GM12892 (cell line): Measurements from ENCODE around the gene LMO4. TPM values are rescaled to one million over a fixed set of nuclear protein-coding genes. Genes with fewer than 3 reads are reported as not detected.

Experiments used
- DNase-seq: peaks from one replicate; pipeline ENCODE4 v3.0.0; 2011; ENCODE audit not compliant: insufficient read length
- FAIRE-seq: peaks from 2 replicates; lab custom pipeline; 2011; peaks lifted over from hg19 to GRCh38; lab: Jason Lieb, UNC
- POLR2A ChIP-seq: IDR thresholded peaks from 2 replicates; pipeline ENCODE4 v1.6.1; 2011; ENCODE audit warnings: low read depth, low read length, control low read depth
- POLR2AphosphoS5 ChIP-seq: IDR thresholded peaks from 2 replicates; pipeline ENCODE4 v1.6.1; 2011; ENCODE audit warnings: low read depth, low read length, control low read depth
- TAF1 ChIP-seq: IDR thresholded peaks from 2 replicates; pipeline ENCODE4 v1.6.1; 2011; ENCODE audit warnings: low read depth, mild to moderate bottlenecking, control low read depth, low read length, borderline replicate concordance
- polyA plus RNA-seq: library from polyadenylated mRNA; unstranded; fragments of >200 nt; gene quantifications from one replicate; pipeline ENCODE4 v1.2.1, GENCODE V29; 2012; ENCODE audit warnings: missing spikeins, inconsistent platforms; ENCODE audit not compliant: missing spikeins

Gene LMO4, protein sequence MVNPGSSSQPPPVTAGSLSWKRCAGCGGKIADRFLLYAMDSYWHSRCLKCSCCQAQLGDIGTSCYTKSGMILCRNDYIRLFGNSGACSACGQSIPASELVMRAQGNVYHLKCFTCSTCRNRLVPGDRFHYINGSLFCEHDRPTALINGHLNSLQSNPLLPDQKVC
- polyA plus RNA-seq: 17.0 TPM

DNA sequence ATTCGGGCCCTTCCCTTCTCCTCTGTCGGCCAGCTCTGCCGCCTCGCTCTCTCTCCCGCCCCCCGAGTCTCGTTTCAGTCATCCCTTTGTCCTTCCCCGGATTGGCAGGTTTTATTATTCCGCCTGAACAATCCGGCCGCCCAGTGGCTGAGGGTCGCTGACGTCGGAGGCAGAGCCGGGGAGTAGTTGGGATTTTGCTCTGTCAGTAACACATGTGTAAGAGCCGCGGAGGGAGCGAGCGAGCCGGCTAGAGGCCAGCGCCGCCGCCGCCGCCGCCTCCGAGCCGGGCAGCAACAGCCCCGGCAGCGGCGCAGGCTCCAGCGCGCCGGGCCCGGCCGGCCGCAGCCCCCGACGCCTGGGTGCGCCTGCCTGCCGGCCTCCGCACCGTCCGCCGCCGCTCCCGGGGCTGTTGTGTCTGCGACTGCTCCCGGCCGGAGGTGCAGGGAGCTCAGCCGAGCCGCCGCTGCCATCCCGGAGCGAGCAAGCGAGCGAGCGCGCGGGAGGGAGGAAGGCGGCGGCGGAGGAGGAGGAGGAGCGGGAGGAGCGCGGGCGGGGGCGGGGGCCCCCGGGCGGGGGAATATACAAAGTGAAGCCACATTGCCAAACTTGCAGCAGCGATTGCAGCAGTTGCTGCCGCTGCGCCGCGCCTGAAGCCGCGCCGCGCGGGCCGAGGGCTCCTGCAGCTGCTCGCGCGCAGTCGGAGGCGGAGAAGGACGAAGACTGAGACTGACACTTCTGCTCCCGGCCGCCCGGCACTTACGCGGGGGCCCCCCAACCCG lies at the start of gene LMO4:
LMO4 (plus strand) TSS at position 609 of the 779 bp plus-strand sequence. CDS start 3,136 bp downstream, outside the sequence.
- DNase-seq (peak; percentile 67), FAIRE-seq (peak; percentile 92)
- TF ChIP-seq POLR2A: peak; percentile 62; the same call in 1 of the 2 replicates
- peak; percentile 63; the same call in 1 of the 2 replicates for TF ChIP-seq TAF1
- no peak for TF ChIP-seq POLR2AphosphoS5

DNA sequence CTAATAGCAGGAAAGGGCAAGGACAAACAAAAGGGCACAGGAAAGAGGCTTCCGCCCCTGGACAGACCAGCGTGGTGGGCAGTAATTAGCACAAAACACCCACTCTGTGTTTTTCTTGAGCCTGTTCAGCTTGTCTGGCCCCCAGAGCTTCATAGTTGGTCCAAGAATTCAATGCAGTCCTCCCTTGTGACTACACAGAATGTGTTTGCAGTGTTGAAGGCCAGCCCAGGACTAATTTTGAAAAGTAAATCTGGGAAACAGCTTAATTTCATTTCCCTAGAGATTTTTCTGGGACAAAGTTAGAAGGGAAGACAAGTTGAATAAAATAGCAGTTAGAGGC lies 49.2 kb upstream of the LMO4 start:
- DNase-seq: no peak
- FAIRE-seq: no peak
- TF ChIP-seq POLR2A (no peak), TAF1 (no peak), POLR2AphosphoS5 (no peak)

DNA sequence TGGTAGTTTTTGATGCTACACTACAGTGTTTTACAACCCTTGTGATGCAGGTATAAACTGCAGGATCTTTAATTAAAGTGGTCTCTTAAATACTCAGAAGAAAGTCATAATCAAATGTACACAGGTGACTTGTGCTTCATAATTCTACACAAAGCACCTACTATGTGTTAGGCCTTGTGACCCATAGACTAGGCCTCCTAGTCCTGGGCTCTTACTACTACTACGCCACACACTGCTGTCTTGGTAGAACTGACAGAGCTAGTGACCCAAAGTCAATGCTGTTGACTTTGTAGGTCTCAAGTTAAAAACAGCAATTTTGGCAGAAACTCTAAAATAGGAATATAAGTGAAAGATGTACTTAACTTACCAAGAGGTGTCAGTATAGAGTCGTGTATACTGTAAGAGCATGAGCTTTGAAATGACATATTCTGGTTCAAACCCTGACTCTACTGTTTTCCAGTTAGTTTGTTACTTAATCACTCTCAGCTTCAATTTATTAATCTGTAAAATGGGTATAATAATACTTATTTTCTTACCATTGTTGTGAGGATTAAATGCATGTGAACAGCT lies 48.6 kb upstream of the LMO4 start:
- no peak for FAIRE-seq
- no peak for DNase-seq

DNA sequence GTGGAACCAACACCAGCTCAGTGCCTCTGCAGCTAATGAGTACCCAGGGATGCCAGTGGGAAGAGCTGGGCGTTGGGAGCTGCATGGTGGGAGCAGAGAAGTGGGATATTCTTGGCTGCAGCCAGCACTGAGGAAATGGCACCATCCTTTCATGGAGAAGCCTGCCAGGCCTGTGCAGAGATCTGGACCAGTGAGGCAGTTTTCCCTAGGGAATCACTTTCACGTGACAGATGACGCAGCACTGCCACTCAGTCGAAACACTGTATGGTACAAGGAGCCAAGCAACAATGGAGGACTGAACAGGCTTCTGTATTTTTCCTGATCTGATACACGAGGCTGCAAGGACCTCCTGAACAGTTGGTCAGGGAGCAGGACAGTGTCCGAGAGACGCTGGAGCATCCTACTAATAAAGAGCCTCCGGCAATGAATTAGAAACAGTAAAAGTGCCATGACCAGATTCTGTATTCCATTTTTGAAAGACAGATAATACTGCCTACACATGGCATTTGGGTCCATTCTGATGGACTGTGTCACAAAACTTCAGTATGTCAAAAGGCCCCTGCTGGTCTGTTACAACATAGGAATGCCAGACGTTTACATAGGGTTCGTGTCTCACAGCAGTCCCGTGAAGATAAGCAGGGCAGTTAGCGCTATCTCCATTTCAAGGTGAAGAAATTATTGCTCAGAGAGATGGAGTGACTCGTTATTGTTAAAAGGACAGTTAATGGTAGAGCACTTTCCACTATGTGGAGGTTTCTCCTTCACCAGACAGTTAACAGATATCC lies 44.0 kb upstream of the LMO4 start:
- DNase-seq (no peak), FAIRE-seq (no peak)
- no peak for TF ChIP-seq POLR2AphosphoS5

More for the DNA sequence above, 48.6 kb upstream of the LMO4 start:
- TF ChIP-seq TAF1 (no peak), POLR2A (no peak), POLR2AphosphoS5 (no peak)

DNA sequence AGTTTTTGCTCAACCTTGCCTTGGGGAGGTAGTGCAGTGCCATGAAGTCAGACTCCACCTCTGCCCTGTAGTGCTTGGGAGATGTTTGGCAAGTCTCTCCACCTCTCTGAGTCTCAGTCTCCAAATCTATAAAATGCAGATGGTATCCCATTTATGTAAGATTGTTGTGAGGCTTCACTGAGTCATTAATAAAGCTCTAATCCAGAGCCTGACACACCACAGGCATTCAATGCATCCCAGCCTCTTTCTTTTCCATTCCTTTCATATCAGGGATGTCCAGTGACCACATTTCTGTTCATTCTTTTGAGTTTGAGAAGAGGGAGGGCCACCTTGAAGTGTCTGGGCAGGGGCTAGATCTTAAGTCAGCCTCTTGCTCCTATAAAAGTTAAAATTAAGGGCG lies 37.6 kb upstream of the LMO4 start:
- FAIRE-seq: no peak
- TF ChIP-seq POLR2A: no peak
- TF ChIP-seq TAF1: no peak
- TF ChIP-seq POLR2AphosphoS5: no peak
- no peak for DNase-seq

DNA sequence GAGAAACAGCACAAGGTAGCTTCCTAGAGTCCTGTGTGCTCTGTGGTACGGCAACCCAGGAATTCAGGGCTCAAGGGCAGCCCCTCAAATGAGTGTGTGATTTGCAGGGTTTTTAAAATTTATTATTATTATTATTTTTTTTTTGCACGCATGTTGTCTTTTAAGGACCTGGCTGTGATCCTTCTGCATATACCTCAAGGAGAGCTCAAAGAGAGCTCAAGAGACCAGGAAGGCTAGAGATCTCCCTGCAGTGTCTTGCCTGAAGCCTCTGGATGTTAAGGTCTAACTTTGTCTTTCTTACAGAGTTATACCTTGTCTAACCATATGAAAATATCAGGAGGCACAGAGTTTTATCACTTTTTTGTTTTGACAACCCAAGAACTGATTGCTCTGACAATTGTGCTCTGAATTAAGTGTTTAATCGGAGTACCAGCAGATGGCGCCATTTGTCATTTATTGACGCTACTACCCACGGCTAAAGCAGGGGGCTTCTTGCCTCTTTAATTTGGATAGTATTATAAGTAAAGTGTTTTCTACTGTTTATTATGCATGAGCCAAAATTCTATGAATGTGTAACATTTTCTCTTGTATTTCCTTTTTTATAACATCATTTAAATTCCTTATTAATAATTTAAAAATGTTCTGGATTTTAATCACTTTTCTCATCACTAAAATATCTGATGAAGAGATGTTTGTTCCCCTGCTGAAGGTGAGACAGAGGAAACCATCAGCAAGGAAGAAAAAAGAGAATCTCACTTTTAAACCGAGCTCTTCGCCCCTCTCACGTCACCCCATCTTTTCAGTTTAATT lies 35.8 kb upstream of the LMO4 start:
- DNase-seq (no peak), FAIRE-seq (peak; percentile 82)
- TF ChIP-seq POLR2A (no peak), TAF1 (no peak), POLR2AphosphoS5 (no peak)

DNA sequence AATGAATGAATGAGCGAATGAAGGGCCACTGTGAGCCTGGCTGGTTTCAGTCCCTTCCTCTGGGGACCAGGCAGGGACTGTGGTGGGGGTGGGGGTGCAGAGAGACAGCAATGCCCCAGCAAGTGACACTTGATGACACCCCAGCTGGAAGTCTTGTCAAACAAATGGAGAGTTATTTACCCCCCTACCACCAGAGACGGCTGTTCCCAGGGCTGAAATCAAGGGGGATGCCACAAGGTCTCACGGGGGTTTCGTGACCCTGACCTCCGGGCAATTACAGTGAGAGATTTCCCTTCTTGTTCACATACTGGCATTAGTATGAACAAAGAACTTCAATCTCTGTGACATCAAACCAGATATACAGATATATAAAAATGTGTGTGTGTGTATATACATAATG lies 34.0 kb upstream of the LMO4 start:
- DNase-seq: no peak
- FAIRE-seq: no peak
- no peak for TF ChIP-seq POLR2AphosphoS5
- TF ChIP-seq TAF1: no peak
- TF ChIP-seq POLR2A: no peak

DNA sequence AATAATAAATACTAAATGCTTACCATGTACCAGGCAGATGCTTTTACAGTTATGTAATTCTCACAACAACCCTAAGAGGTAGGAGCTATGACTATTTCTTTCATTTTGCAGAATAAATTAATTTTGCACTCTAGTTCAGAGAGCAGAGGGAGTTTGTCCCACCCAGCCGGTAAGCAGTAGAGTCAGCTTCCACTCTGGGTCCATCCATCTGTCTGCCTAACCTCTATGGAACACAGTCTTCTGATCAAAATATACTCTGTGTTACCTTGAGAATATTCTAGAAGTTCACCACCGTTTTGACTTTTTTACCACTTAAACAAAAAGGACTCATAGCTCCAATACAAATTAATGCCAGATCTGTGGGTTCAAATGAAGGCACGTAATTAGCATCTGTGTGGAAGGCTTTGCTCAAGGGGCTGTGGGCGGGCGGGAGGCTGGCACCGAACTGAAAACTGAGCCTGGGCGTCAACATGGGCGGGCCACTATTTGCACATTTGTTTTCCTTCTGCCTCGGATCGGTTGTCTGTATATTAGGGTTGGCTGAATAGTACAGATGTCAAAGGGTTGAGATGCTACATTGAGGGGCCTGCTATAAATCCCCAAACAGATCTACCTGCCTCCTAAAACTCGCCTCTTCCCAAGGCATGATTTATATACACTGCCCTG lies 33.1 kb upstream of the LMO4 start:
- FAIRE-seq: no peak
- TF ChIP-seq POLR2AphosphoS5 (no peak), TAF1 (no peak), POLR2A (no peak)
- no peak for DNase-seq

DNA sequence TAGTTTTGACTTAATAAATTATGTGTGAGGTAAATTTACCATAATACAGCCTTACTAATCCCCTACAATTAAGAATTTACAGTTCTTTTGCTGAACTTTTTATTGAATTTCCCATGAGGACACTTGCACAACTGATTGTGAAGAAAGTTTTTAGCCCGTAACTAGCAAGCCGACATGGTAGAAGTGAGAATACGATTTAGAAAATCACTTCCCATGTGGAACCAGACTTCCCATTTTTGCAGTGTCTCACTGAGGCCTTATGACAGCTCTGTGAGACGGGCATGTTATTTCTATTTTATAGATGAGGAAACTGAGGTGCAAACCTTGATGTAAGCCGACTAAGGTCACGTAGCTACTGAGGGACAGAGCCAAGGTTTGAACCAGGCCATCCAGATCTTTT lies 32.5 kb upstream of the LMO4 start:
- FAIRE-seq (no peak), DNase-seq (no peak)
- TF ChIP-seq POLR2AphosphoS5: no peak
- TF ChIP-seq POLR2A: no peak
- TF ChIP-seq TAF1: no peak

DNA sequence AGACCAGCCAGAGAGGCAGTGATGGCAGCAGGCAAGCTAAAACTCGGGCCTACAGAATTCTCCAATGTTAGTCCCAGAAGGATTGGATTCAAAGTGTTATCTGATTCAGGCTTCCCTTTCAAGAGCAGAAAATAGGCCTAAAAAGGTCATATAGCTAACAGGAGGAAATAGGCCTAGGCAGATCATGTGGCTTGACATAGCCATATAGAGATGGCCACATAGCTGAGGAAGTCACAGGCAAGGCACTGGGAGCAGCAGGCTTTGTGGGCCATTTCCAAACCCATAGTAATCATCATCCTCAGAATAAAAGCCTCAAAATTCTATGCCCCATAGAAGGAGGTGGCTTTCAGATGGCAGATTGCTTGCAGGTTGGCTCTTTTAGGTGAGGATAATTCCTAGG lies 29.0 kb upstream of the LMO4 start:
- no peak for TF ChIP-seq TAF1
- DNase-seq (no peak), FAIRE-seq (no peak)

DNA sequence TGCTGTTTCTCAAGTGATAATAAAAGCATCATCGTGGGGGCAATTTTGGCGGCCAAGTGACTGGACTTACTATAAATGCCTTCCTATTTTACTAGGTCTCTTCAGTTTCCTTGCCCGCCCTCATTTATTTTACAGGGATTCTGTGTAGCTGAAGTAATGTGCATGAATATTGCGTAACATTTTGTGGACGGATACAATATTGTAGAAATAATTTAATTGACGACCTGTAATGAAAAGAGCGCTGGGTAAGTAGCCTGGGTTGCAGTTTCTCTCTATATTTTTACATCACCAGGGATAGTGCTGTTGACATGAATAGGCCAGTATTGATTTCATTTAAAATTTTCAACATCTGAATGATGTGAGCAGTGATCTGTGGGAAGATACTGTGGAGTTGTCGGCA lies 28.1 kb upstream of the LMO4 start:
- DNase-seq: no peak
- no peak for FAIRE-seq
- no peak for TF ChIP-seq POLR2AphosphoS5
- TF ChIP-seq TAF1: no peak
- TF ChIP-seq POLR2A: no peak

DNA sequence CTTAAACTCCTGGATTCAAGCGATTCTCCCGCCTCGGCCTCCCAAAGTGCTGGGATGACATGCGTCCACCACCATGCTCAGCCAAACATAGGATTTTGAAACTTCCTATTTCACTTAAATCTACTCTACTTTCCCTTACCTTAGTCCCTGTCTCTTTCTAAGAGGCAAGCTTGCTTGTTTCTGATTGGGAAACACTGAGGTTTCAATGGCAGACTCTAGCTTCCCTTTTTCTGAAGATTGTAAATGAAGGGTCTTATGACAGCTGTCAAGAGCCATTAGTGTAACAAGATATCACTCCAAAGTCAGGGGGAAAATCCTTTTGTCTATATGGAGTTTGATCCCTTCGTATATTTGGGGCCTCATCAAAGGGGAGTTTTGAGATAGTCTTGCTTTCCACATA lies 23.5 kb upstream of the LMO4 start:
- TF ChIP-seq TAF1 (no peak), POLR2AphosphoS5 (no peak), POLR2A (no peak)
- DNase-seq (no peak), FAIRE-seq (no peak)
